Lung microvascular endothelial cell (primary cell): ENCODE data around the gene MMP3. TPM values are rescaled to one million over a fixed set of nuclear protein-coding genes. Genes with fewer than 3 reads are reported as not detected.

ENCODE experiments used
- DNase-seq, 2 donors: peaks; one replicate each; pipeline versions ENCODE4 v3.0.0 to v3.0.0-alpha.2; 2010; ENCODE audit warnings: low read depth in 2 of 2
- total RNA-seq: library from RNA; depleted of rRNA; stranded (reverse); fragments of >200 nt; gene quantifications from 2 replicates; pipeline ENCODE4 v1.2.1, GENCODE V29; 2014

MMP3 gene
- total RNA-seq, 1 donor from 2014 or later = not detected

- no peak for DNase-seq
These were observed 10.8 kb downstream of the MMP3 start for GRCh38 chr11:102832612-102833011.

DNA sequence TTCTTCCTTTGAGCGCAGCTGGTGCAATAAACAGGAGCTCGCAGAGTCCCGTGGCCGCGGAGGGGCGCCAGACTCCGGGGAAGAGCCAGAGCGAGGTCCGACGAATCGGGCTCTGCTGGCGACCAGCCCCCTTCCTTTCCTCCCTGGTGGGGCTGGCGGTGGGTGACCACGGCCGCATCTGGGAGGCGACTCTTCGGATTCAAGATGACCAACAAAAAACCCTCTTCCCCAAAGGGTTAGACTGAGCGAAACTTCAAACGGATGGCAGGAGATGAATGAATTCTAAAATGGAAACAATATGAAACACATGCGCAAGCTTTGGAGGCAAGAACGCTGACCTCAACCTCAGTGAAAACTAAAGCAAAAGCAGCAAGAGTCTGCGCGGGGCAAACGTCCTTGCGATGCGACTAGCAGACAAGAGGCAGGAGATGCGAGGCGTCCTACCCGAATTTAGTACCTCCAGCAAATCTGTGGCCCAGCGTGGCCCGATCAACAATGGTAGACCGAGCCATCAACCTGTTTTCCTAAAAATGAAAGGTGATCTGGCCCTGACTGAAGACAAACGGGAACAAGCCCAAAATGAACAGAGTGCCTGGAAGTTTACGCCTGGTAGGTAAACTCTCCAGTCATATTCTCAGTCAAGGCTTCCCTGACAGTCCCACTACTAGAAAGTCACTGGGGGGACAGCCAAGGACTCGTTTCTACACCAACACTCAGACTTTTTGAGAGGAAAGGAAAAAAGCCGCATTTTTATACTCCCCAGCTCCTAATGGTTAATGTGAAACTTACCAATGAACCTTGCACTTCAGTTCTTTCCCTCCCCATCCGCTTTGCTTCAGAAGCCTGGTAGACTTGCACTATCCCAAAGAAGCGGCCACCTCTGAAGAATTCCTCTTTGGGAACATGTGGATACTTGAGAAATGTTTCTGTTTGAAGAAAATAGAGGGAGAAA lies 11.6 kb downstream of the MMP3 start:
- DNase-seq = peak; percentile 19 to 38

GRCh38 chr11:102831128-102831488 lies 12.3 kb downstream of the MMP3 start:
- no peak for DNase-seq

GRCh38 chr11:102830001-102830727 lies 13.2 kb downstream of the MMP3 start:
- peak in 1 of 2 donors; percentile 16 for DNase-seq

- DNase-seq = no peak
These were observed 14.0 kb downstream of the MMP3 start for GRCh38 chr11:102829316-102830000.

DNA sequence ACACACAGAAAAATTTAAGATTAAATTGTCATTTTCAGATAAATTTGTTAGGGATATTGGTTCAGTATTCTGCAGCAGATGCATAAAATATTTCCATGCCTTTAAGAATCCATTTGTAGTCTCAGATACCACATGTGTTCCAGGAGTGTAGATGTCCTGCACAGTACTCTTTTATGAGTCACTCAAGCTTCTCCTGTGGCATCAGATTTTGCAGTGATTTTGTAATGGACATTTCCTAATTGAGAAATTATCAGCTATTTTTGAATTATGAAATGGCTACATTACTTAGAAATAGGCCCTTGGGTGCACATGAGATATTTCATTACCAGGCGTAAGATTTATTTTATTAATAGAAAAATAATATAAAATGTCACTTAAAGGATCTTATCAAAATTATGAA lies 18.9 kb downstream of the MMP3 start:
- no peak for DNase-seq

DNA sequence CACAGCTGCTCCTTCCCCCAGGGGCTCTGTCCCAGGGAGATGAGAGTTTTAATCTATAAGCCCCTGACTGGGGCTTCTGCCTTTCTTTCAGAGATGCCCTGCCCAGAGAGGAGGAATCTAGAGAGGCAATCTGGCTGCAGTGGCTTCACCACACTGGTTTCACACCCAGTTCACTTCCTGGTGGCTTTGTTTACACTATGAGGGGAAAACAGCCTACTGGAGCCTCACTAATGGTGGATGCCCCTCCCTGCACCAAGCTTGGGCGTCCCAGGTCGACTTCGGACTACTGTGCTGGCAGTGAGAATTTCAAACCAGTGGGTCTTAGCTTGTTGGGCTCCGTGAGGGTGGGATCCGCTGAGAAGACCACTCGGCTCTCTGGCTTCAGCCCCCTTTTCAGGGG lies 23.9 kb downstream of the MMP3 start:
- no peak for DNase-seq

DNA sequence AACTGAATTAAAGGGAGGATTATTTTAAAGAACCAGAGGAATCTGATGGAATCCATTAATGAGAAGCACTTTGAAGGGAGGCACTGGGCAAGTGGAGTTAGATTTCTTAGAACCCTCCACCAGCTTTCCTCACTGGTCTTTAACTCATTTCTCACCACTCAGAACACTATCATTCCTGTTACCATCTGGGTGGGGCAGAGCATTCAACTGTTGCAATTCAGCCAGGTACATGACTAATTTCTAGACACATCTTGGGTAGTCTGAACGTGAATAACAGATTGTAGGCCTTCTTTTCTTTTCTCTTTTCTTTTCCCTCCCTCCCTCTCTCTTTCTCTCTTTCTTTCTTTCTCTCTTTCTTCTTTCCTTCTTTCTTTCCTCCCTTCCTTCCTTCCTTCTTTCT lies 29.9 kb downstream of the MMP3 start:
- no peak for DNase-seq

GRCh38 chr11:102812188-102812587 lies 31.2 kb downstream of the MMP3 start:
- DNase-seq = no peak

GRCh38 chr11:102810950-102811660 lies 32.3 kb downstream of the MMP3 start:
- DNase-seq = peak; percentile 30 to 46

DNA sequence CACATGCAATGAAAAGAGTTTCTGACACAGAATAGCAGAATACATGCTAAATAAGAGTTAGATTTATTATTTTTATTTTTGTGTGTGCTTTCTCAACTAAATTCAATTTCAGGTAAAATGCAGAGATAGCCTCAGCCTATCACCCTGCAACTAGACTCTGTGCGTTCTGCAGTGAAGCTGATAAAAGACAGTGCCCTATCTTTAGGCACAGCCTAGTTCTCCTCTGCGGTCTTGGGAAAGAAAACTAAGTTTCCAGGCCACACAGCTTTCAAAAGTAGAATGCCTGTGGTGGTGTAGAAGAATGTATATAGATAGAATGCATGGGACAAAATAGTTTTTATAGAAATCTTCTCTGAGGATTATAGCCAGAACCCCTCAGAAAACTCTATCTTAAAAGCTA lies 33.4 kb downstream of the MMP3 start:
- no peak for DNase-seq

GRCh38 chr11:102807921-102808320 lies 35.5 kb downstream of the MMP3 start:
- peak in 1 of 2 donors; percentile 34 for DNase-seq

- no peak for DNase-seq
These were observed 37.1 kb downstream of the MMP3 start for GRCh38 chr11:102806296-102806695.

DNA sequence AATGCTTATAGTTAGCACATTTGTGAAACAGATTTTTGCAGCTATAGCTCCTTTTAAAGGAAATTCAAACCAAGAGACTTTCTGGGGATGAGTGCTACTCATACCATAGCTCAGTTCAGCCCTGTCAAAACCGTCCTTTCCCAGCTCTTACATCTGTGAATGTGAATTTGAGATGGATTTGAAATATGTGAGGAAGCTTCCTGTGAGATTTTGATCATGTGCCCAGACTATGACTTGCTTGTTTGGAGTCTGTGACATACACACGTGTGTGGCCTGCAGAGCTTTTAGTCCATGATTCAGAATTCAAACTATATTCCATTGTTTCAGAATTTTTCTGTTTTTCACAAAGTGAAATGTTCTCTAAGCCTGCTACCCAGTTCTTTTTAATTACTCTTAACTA lies 41.1 kb downstream of the MMP3 start:
- peak; percentile 75 to 93 for DNase-seq

- DNase-seq = no peak
These were observed 42.6 kb downstream of the MMP3 start for GRCh38 chr11:102800767-102801166.

GRCh38 chr11:102799681-102800340 lies 43.6 kb downstream of the MMP3 start:
- DNase-seq = peak; percentile 21 to 95

DNA sequence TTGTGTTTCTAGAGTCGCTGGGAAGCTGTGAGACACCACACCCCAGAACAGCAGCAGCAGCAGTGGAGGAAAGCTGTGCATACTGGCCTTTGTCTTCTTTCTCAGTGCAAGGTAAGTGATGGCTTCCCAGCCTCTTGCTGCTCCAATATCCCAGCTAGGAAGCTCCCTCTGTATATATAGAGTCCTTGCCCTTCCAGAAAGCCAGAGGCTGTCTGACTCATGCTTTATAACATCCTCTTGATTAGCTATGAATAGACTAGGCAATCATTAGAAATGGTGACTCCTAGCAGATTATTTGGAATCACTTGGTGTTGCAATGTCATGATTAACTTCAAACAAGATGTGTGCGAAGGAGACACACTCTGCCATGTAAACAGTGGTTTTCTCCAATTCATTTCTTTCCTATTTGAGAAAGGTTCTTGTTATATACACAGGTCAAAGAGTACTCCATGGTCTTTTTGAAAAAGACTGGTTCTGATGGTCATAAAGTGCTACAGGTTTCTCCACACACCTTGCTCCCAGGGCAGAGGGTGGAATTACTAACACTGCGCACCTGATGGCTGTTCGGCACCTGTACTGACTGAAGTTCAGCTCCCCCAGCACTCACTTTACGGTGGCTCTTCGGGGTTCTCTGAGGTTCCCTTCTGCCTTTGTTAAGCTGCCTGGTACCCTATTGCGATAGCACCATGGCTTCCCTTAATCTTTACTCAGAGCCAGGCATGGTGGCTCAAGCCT lies 45.2 kb downstream of the MMP3 start, which contains the start of gene MMP1:
TSS of gene MMP1 (minus strand) at position 149 of the 735 bp plus-strand sequence. CDS start at position 81, 68 bp downstream.
- DNase-seq = peak in 1 of 2 donors; percentile 88

- DNase-seq = peak; percentile 60 to 67
These were observed 49.0 kb downstream of the MMP3 start for GRCh38 chr11:102794382-102794781.

DNA sequence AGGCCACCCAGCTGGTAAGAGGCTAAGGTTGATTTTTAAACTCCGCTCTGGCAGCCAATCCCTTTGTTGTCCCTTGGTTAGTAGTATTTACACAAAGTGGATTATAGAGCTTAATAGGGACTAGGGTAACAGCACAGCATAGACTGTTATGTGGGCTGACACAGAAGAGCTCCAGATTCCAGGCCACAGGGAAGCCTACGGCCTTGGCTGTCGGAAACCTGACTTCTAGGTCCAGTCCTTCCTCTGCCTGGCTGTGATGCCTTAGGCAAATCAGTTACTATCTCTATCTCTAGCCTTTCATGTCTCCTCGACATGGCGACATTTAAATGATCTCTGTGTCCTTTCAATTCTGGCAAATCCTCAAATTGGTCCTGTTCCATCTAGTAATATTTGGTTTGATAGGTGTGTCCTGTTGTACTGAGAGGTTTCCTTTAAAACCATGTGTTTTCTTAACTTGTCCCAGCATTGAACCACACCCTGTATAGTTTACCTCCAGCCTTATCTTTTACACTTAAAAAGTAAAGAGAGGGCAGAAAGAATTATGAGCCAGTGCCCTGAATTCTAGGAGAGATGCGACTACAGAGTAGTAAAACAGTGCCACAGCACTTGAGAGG lies 49.6 kb downstream of the MMP3 start:
- DNase-seq = no peak

DNA sequence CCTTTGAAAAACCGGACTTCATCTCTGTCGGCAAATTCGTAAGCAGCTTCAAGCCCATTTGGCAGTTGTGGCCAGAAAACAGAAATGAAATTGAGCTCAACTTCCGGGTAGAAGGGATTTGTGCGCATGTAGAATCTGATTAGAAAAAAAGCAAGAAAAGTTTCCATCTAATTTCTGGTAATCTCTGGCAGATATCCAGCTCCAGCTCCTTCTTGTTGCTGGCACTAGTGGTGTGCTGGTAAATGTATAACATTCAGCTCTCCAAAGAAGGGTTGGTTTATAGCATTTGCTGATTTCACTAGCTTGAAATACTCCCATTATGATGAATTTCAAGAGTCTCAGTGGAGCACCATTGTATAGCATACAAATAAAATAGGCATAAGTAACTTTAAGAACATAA lies 50.8 kb downstream of the MMP3 start:
- peak in 1 of 2 donors; percentile 32 for DNase-seq
